Liver (tissue), 3 donors: Measurements from ENCODE around the gene SETBP1.
A peak's percentile ranks its signal among the peaks of the same experiment; 100 is the strongest.

Source experiments
- RAD21 ChIP-seq, 2 donors: IDR thresholded peaks; 2 replicates each; pipeline ENCODE4 v1.6.1; 2016; ENCODE audit warnings: antibody characterized with exemption in 2 of 2, mild to moderate bottlenecking in 2 of 2
- TAF1 ChIP-seq: conservative IDR thresholded peaks from 2 replicates; pipeline ENCODE4 v1.6.1; 2016; ENCODE audit warnings: antibody characterized with exemption, mild to moderate bottlenecking
- TF ChIP-seq, protein P1 (sequence below): fragments of 150-350 bp; IDR thresholded peaks from 2 replicates; pipeline ENCODE4 v1.5.1; 2017; ENCODE audit warnings: improper control_type of control experiment, low read depth, low read length; ENCODE audit not compliant: missing input control
- donor health status: healthy.
- donor health status: healthy.

DNA sequence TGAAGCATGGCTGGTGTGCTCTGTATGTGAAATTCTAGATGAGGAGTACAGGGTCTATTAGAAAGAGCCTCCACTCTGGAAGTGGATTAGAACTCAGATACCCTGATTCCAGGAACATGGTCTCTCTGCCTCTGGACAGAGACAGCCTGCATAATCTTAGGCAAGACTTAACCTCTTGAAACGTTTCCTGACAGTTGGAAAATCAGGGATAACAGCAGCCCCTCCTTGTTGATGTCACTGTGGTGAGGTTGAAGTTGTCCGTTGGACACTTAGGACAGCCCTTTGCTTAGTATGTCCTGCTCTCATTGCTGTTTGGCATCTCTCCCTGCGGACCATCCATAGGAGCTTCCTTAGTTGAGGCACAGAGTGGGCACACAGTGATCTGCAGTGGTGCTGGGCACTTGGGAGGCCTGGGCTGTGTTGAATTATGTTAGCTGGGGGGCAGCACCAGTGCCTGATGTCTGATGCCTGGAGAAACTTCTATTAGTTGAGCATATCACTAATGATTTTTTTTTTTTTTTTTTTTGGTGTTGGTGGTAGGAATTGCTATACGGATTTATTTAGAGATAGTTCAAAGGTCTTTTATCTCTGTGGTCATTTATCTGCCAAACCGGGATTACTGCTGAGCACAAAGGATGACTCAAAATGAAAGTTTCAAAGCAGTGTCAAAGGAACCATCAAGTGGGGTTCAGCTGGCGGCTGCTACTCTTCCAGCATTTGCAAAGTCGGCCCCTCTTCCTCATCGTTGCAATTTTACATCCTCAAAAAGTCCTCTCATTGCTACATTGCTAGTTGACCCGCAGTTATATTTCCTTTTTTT is 28.8 kb downstream of the SETBP1 start:
- TF ChIP-seq RAD21 (IDR thresholded peaks at IDR 0.05): peak; percentile 45 to 54
- no peak for TF ChIP-seq TAF1
- TF ChIP-seq, protein P1, sequence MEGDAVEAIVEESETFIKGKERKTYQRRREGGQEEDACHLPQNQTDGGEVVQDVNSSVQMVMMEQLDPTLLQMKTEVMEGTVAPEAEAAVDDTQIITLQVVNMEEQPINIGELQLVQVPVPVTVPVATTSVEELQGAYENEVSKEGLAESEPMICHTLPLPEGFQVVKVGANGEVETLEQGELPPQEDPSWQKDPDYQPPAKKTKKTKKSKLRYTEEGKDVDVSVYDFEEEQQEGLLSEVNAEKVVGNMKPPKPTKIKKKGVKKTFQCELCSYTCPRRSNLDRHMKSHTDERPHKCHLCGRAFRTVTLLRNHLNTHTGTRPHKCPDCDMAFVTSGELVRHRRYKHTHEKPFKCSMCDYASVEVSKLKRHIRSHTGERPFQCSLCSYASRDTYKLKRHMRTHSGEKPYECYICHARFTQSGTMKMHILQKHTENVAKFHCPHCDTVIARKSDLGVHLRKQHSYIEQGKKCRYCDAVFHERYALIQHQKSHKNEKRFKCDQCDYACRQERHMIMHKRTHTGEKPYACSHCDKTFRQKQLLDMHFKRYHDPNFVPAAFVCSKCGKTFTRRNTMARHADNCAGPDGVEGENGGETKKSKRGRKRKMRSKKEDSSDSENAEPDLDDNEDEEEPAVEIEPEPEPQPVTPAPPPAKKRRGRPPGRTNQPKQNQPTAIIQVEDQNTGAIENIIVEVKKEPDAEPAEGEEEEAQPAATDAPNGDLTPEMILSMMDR: no peak
